ENCODE results near the gene ADGRF1.
A peak's percentile ranks its signal among the peaks of the same experiment; 100 is the strongest.
"Not testable (repeated sequence)": the region's sequence is repeated elsewhere in the genome, so short reads cannot be mapped to it uniquely, and the experiment has no call there.

Gene ADGRF1

DNA sequence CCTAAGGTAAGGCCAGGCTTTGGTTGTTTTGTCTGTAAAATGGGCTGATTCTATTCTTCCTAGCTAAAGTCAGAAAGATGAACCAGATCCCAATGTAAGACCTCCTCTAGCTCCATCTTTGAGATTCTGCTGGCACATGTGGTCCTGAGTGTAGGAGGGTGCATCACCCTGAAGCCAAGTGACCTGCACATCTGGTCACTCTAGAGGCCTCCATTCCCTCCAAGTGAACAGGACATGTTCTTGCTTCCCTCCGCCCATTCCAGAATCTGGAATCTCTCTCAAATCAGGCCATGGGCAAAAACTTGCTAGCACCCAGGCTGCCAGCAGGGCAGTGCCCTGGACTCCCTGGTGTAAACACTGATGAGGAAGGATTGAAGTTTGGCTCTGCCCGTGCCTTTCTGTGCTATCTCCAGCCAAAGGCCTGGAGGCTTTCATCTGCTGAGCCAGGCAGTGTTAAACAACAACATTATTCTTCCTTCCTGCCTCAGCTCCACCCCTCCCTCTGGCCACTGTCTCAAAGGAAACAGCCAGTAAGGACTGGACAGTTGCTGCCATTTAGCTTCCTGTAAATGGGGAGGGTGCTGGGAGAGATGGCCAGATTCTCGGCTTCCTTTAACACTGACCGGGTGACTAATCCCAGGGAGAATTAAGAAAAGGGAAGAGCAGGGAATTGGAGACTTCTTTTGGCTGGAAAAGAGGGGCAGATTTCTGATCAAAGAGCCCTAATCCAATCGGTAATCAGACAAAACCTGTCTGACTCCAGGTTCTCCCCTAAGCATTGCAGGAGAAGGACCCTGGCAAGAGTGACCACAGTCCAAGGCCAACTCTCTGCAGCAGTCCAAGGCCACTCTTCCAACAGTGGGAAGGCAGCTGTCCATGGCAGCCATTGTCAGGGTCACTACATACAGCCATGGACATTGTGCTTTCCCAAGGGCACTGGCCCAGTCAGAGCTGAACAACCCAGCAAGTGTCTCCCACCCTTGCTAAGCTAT lies 19.5 kb upstream of the ADGRF1 start:
- peak; percentile 97 for DNase-seq (ENCODE audit: low spot score)

DNA sequence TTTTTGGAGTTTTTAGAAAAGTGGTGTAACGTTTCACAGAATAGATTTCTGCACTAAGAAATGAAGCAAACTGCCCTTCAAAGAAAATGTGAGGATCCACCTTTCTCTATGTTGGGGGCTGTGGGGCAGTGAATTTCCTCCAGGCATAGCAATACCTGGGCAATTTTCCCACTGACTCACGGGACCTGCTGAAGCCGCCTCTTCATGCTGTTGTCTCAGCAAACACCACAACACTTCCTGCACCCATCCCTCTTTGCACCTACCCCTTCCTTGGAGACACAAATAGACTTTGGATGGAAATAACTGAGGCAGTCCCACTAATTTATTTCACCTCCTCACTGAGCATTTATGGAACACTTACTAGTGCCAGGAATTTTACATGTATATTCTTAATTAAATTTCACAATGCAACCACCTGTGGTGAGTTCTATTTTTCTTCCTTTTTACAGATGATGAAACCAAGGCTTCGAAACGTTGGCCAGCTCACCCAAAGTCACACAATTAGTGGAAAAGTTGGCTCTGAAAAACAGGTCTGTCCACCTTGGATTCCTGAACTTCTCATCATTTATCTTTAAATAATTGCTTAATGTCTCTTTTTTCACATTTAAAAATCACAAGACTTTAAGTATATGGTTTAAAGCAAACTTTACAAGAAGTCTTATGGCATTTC lies 17.2 kb upstream of the ADGRF1 start:
- no peak for DNase-seq (ENCODE audit: low spot score)

- no peak for DNase-seq (ENCODE audit: low spot score)
Observed at GRCh38 chr6:47057830-47058540, 15.9 kb upstream of the ADGRF1 start.

DNA sequence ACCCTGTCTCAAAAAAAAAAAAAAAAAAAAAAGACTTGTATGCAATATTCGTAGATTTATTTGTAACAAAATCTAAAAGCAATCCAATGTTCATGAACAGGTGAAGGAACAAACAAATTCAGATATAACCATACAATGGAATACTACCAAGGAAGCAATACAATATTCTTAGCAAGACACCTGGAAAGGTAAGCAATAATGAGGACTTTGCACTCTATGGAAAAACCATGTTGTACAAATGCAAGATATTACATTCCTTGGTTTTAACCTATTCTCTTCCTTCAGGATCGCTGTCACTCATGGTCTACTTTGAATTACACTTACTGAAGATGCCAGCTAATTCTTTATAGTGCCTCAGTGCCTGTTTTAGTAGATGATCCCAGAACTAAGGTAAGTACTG lies 14.7 kb upstream of the ADGRF1 start:
- no peak for DNase-seq (ENCODE audit: low spot score)

GRCh38 chr6:47054302-47054701 lies 12.2 kb upstream of the ADGRF1 start:
- not testable (repeated sequence) for DNase-seq (ENCODE audit: low spot score)

GRCh38 chr6:47048638-47049037 lies 6.5 kb upstream of the ADGRF1 start:
- no peak for DNase-seq (ENCODE audit: low spot score)

DNA sequence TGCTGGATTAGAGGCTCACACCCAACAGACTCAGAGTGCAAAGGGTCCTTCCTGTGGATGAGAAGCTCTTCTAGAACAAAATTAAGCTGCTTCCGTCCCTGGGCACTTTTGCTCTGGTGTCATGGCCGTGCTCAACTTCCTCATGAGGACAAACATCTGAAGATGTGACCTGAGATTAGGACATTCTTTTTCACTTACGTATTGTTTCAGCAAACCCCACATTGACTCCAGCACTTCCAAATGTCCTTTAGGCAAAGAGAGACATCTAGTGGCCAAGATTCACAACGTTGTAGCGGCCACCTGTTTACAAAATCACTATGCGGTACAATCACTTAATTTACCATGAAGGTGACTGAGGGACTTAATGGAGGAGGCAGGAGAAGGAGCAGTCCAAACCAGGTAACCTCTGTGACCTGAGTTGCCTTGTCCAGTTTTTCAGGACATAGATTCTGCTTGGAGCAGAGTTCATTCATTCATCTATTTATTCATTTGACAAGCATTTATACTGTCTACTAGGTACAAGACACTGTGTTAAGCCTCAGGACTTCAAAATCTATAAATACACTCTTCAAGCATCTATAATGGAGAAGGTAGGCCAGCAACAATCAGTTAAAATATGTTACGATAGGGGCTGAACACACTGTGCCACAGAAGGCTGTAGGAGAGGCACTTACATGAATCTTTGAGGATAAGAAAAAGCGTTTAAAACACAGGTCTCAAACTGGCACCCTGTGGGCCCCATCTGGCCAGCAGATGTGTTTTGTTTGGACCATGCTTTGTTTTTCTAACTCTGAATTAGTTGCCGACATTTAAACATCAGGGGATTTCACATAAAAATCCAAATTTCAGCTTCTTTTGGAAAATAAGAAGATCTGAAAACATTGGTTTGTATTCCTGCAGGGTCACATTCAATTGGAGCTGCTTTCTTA lies 5.6 kb upstream of the ADGRF1 start:
- DNase-seq (ENCODE audit: low spot score) = peak; percentile 63

DNA sequence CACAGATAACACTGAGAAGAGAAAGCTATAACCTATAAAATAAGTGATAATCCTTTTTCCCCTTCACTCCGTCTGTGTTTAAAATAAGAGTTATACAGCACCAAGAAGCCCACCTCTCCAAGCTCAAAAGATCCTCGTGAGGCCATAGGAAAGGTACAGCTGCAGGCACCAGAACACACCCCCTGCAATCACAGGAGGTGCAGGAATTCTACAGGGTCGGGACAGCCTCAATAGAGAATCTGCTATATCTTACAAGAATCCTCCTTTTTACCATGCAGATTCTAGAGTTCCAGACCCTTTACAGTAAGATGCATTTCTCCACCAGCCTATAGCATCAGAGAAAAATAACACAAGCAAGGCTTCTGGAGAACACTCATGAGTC lies 5.0 kb upstream of the ADGRF1 start:
- DNase-seq (ENCODE audit: low spot score) = no peak

GRCh38 chr6:47044397-47044796 lies 2.3 kb upstream of the ADGRF1 start:
- no peak for DNase-seq (ENCODE audit: low spot score)

- no peak for DNase-seq (ENCODE audit: low spot score)
Observed at GRCh38 chr6:47043286-47043685, 1.2 kb upstream of the ADGRF1 start.

- peak; percentile 63 for DNase-seq (ENCODE audit: low spot score)
Observed at GRCh38 chr6:47041741-47042140, 391 bp downstream of the ADGRF1 start.

GRCh38 chr6:47034926-47035325 lies 7.2 kb downstream of the ADGRF1 start:
- peak; percentile 62 for DNase-seq (ENCODE audit: low spot score)

- DNase-seq (ENCODE audit: low spot score) = no peak
Observed at GRCh38 chr6:47034421-47034820, 7.7 kb downstream of the ADGRF1 start.

DNA sequence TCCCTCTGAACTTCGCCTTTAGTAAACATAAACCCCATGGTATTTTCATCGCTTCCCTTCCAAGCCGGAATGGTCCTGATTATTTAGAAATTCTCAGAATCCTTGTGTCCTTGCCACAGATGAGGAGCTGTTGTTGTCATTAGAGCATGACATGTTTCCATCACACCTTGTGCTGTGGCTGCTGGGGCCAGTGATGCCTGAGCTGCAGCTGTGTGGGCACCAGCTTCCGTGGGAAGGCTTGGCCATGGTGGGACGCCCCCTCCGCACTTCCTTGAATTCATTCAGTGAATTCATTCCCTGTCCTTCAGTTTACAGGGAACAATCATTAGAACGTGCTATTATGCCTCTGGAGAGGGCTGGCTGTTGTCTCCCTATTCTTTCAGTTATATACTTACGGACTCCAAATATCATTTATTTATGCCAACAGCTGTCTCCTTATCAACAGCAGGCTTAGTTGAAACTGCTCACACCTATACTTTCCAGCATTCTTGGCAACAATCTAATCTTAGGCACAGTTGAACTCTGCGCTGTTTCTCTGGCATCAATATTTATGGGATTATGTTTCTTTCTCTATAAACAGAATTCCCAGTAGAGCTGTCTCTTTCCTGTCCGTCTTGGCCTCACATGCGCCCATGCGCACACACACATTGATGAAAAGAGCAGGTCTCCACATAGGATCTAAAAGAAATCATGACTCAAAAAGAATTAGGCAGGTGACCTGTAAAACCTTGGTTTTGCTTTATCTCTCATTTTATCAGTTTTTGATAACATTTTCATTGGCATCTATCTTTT lies 9.0 kb downstream of the ADGRF1 start:
- no peak for DNase-seq (ENCODE audit: low spot score)

DNA sequence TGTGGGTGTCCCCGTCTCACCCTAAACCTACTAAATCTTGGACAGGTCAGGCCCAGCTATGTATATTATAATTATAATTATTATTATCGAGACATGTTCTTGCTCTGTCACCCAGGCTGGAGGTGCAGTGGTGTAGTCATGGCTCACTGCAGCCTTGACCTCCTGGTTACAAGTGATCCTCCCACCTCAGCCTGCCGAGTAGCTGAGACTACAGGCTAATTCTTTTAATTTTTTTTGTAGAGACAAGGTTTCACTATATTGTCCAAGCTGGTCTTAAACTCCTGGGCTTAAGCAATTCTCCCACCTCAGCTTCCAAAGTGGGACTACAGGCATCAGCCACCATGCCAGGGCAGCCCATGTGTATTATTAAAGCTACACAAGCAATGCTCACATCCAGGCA lies 10.5 kb downstream of the ADGRF1 start:
- DNase-seq (ENCODE audit: low spot score) = no peak

DNA sequence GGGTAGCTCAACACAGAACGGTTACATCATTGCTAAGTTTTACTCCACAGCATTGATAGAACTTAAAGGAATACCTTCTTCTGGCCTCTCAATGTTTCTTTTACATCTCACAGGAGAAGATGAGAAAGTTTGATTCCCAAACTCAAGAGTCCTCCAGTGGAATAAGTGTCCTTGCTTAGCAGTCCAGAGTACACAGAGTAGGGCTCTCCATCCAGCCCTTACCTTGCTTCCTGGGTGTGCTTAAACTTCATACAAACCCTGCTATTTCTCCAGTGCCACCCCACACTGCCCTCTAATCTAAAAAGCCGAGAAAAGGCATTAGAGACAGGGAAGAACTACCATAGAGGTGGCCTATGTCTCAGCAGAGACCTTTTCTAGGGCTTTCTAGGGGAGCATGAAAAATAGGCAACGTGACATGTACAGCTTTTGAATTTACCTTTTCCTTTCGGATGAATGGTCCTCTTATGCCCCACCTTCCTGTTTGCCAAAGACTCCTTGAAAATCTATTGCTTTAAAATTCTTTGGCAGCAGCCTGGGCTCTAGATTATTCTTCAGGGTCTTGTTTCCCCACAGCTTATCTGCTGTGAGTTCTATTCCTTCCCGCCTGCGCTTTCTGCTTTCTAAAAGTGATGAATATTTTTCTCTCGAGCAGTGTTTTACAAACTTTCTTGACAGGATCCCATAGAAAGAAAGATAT lies 12.1 kb downstream of the ADGRF1 start:
- DNase-seq (ENCODE audit: low spot score) = no peak

GRCh38 chr6:47028835-47029360 lies 13.2 kb downstream of the ADGRF1 start:
- DNase-seq (ENCODE audit: low spot score) = no peak

GRCh38 chr6:47027315-47027714 lies 14.8 kb downstream of the ADGRF1 start:
- DNase-seq (ENCODE audit: low spot score) = no peak

DNA sequence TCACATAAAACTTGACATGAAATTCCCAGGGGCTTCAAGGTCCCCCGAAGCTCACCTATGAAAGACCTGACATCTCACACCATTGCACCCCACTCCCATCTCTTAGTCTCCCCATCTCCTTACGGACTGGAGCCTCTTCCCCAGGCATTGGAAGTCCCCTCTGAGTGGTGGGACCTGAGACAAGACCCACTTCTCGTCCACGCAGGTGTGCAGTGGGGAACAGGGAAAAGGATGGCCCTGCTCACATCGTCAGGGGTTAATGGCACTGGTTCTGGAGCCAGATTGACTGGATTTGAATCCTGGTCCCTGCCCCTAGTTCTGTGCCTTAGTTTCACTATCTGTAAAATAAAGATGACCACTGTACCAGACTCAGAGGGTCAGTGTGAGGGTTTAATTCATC lies 15.5 kb downstream of the ADGRF1 start:
- DNase-seq (ENCODE audit: low spot score) = no peak

GRCh38 chr6:47023573-47023972 lies 18.6 kb downstream of the ADGRF1 start:
- DNase-seq (ENCODE audit: low spot score) = no peak
